Activated CD4-positive, alpha-beta T cell treated with anti-CD3 and anti-CD28 coated beads, Interleukin-2, amount 10 ng/mL, durations not matched to agents 24 days and 14 days (primary cell): ENCODE results near the gene WASHC2A. TPM values are rescaled to one million over a fixed set of nuclear protein-coding genes. Genes with fewer than 3 reads are reported as not detected.
"Not testable (repeated sequence)": the region's sequence is repeated elsewhere in the genome, so short reads cannot be mapped to it uniquely, and the experiment has no call there.

Source experiments
- DNase-seq: peaks from one replicate; pipeline ENCODE4 v3.0.0; 2022
- H3K27ac Mint-ChIP-seq: one replicate; pipeline ENCODE4 v1.8.0; 2022; ENCODE audit warnings: mild to moderate bottlenecking, mixed read lengths
- H3K27me3 Mint-ChIP-seq: one replicate; pipeline ENCODE4 v1.8.0; 2022; ENCODE audit warnings: mixed read lengths
- H3K36me3 Mint-ChIP-seq: one replicate; pipeline ENCODE4 v1.8.0; 2022; ENCODE audit warnings: low read depth, mild to moderate bottlenecking, mixed read lengths
- H3K4me1 Mint-ChIP-seq: one replicate; pipeline ENCODE4 v1.8.0; 2021; ENCODE audit warnings: mixed read lengths
- H3K4me3 Mint-ChIP-seq: one replicate; pipeline ENCODE4 v1.8.0; 2022; ENCODE audit warnings: mild to moderate bottlenecking, moderate library complexity, mixed read lengths
- H3K9me3 Mint-ChIP-seq: one replicate; pipeline ENCODE4 v1.8.0; 2021; ENCODE audit warnings: mixed read lengths
- intact Hi-C: fragments of 100-400 bp; cut with micrococcal nuclease; formaldehyde crosslinking; loops from one replicate; pipeline ENCODE4 v1.15.1; 2023
- total RNA-seq: library from RNA; stranded (reverse); gene quantifications from 2 replicates; pipeline ENCODE4 v1.2.3, GENCODE V29; 2022

WASHC2A gene
- total RNA-seq, 1 donor from 2014 or later, result 28.7 TPM

- intact Hi-C loops, H3K27ac Mint-ChIP-seq, H3K27me3 Mint-ChIP-seq, H3K4me1 Mint-ChIP-seq, DNase-seq, H3K4me3 Mint-ChIP-seq, H3K9me3 Mint-ChIP-seq: not testable (repeated sequence)
- H3K36me3 Mint-ChIP-seq, result peaks cover 11% of the 10 kb centered on the region
These were observed 30.9 kb downstream of the WASHC2A start for GRCh38 chr10:50098645-50099044.

GRCh38 chr10:50101139-50101582 lies 33.4 kb downstream of the WASHC2A start:
- DNase-seq, H3K4me3 Mint-ChIP-seq, H3K36me3 Mint-ChIP-seq, H3K4me1 Mint-ChIP-seq, intact Hi-C loops, H3K9me3 Mint-ChIP-seq, H3K27me3 Mint-ChIP-seq, H3K27ac Mint-ChIP-seq: not testable (repeated sequence)

GRCh38 chr10:50101747-50102146 lies 34.0 kb downstream of the WASHC2A start:
- H3K4me3 Mint-ChIP-seq, H3K27me3 Mint-ChIP-seq, H3K9me3 Mint-ChIP-seq, H3K4me1 Mint-ChIP-seq, intact Hi-C loops, H3K27ac Mint-ChIP-seq, DNase-seq, H3K36me3 Mint-ChIP-seq: not testable (repeated sequence)

GRCh38 chr10:50102267-50102666 lies 34.5 kb downstream of the WASHC2A start:
- not testable (repeated sequence) for H3K36me3 Mint-ChIP-seq

GRCh38 chr10:50108999-50109698 lies 41.4 kb downstream of the WASHC2A start:
- H3K36me3 Mint-ChIP-seq, H3K4me3 Mint-ChIP-seq, H3K9me3 Mint-ChIP-seq, H3K27ac Mint-ChIP-seq, H3K27me3 Mint-ChIP-seq, intact Hi-C loops, H3K4me1 Mint-ChIP-seq, DNase-seq: not testable (repeated sequence)

More at GRCh38 chr10:50102267-50102666, 34.5 kb downstream of the WASHC2A start:
- intact Hi-C loops, H3K4me3 Mint-ChIP-seq, H3K4me1 Mint-ChIP-seq, H3K27ac Mint-ChIP-seq, H3K9me3 Mint-ChIP-seq, DNase-seq, H3K27me3 Mint-ChIP-seq: not testable (repeated sequence)

GRCh38 chr10:50112419-50113112 lies 44.8 kb downstream of the WASHC2A start:
- H3K27ac Mint-ChIP-seq, intact Hi-C loops, DNase-seq, H3K27me3 Mint-ChIP-seq, H3K4me1 Mint-ChIP-seq, H3K9me3 Mint-ChIP-seq, H3K4me3 Mint-ChIP-seq: not testable (repeated sequence)
- peaks cover 11% of the 10 kb centered on the region for H3K36me3 Mint-ChIP-seq

GRCh38 chr10:50126765-50127164 lies 59.0 kb downstream of the WASHC2A start:
- H3K4me3 Mint-ChIP-seq, H3K27ac Mint-ChIP-seq, DNase-seq, H3K9me3 Mint-ChIP-seq, H3K27me3 Mint-ChIP-seq, H3K4me1 Mint-ChIP-seq, intact Hi-C loops: not testable (repeated sequence)
- peaks cover 13% of the 10 kb centered on the region for H3K36me3 Mint-ChIP-seq

- H3K9me3 Mint-ChIP-seq, H3K27ac Mint-ChIP-seq, H3K4me1 Mint-ChIP-seq, H3K4me3 Mint-ChIP-seq, intact Hi-C loops, H3K27me3 Mint-ChIP-seq, DNase-seq: not testable (repeated sequence)
- peaks cover 16% of the 10 kb centered on the region for H3K36me3 Mint-ChIP-seq
These were observed 60.1 kb downstream of the WASHC2A start for GRCh38 chr10:50127770-50128292.

GRCh38 chr10:50131245-50131965 lies 63.7 kb downstream of the WASHC2A start:
- H3K9me3 Mint-ChIP-seq, H3K4me1 Mint-ChIP-seq, H3K4me3 Mint-ChIP-seq, H3K27me3 Mint-ChIP-seq, DNase-seq, intact Hi-C loops, H3K27ac Mint-ChIP-seq: not testable (repeated sequence)
- H3K36me3 Mint-ChIP-seq, result peaks cover 20% of the 10 kb centered on the region

- intact Hi-C loops, H3K4me1 Mint-ChIP-seq, H3K27ac Mint-ChIP-seq, H3K4me3 Mint-ChIP-seq, DNase-seq, H3K9me3 Mint-ChIP-seq, H3K27me3 Mint-ChIP-seq: not testable (repeated sequence)
- peaks cover 17% of the 10 kb centered on the region for H3K36me3 Mint-ChIP-seq
These were observed 64.6 kb downstream of the WASHC2A start for GRCh38 chr10:50132322-50132721.

GRCh38 chr10:50132841-50133240 lies 65.1 kb downstream of the WASHC2A start:
- H3K27me3 Mint-ChIP-seq, DNase-seq, H3K4me3 Mint-ChIP-seq, H3K4me1 Mint-ChIP-seq, H3K9me3 Mint-ChIP-seq, intact Hi-C loops, H3K27ac Mint-ChIP-seq: not testable (repeated sequence)
- peaks cover 17% of the 10 kb centered on the region for H3K36me3 Mint-ChIP-seq

- H3K4me1 Mint-ChIP-seq, H3K27ac Mint-ChIP-seq, intact Hi-C loops, H3K36me3 Mint-ChIP-seq, H3K27me3 Mint-ChIP-seq, H3K4me3 Mint-ChIP-seq, H3K9me3 Mint-ChIP-seq: not testable (repeated sequence)
- peak; percentile 60 for DNase-seq
These were observed 75.9 kb downstream of the WASHC2A start for GRCh38 chr10:50143512-50144174.

- H3K9me3 Mint-ChIP-seq, H3K27me3 Mint-ChIP-seq, intact Hi-C loops: not testable (repeated sequence)
These were observed 77.8 kb downstream of the WASHC2A start for GRCh38 chr10:50145575-50145974.

More at GRCh38 chr10:50145575-50145974, 77.8 kb downstream of the WASHC2A start:
- H3K4me1 Mint-ChIP-seq, DNase-seq, H3K4me3 Mint-ChIP-seq, H3K27ac Mint-ChIP-seq, H3K36me3 Mint-ChIP-seq: not testable (repeated sequence)
